ENCODE measurements around the gene XRCC4.

- no peak for TF ChIP-seq CTCF (IDR thresholded peaks at IDR 0.05; ENCODE audit: low read depth, low read length)
- no peak for TF ChIP-seq POLR2A (IDR thresholded peaks at IDR 0.05; ENCODE audit: extremely low read depth, insufficient read length)
- no peak for TF ChIP-seq MYC (IDR thresholded peaks at IDR 0.05; ENCODE audit: low read depth, low read length)
- no peak for TF ChIP-seq MAX (IDR thresholded peaks at IDR 0.05; ENCODE audit: low read depth, low read length)
Observed at GRCh38 chr5:83393504-83393866, 316.1 kb downstream of the XRCC4 start.

Data from NB4 (cell line).